Suppressor macrophage treated with lipopolysaccharide for 4 hours (primary cell): ENCODE data around the gene COMMD7.
"Not testable (repeated sequence)": the region's sequence is repeated elsewhere in the genome, so short reads cannot be mapped to it uniquely, and the experiment has no call there.

Experiments
- DNase-seq: peaks from one replicate; pipeline ENCODE4 v3.0.0-alpha.2; 2020

Gene COMMD7

DNA sequence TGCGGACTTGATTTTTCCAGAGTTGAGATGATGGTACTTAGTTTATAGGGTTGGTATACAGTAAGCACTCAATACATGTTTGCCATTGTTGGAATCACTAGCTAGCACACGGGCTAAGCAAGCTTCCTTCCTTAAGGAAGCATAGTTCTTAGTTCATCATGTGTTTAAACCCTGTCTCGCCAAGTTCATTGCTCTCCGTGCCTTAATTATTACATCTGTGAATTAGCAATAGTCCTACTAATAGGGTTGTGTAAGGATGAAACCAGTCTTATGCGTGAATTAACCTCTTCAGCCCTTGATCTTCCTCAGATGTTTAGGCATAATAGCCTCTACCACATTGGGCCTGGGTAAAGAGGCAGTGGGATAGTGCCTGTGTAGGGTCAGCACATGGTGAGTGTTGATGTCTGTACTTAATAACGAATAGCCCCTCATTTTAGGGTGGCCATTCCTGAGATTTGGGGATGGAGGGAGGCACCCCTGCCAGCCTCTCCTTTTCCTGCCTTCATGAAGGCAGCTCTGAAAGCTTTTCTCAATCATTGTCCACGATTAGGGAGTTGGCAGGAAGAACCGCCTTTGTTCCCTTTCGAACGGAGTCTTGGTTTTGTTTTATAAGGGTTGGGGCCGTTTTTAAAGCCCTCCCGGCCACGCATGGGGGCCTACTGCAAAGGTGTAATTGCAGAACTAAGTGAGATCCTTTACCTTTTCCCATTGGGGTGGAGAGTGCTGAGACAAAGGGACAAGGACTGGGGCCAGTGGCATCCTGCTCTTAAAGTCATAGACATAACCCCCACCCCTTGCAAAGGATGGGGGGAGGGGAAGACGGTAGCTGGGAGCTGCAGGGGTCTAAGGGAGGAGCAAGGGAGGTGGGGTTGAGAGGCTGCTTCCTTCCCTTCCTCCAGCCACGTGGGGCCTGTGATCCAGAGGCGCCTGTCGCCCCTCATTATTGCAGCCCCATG is 21.0 kb upstream of the COMMD7 start:
- no peak for DNase-seq

DNA sequence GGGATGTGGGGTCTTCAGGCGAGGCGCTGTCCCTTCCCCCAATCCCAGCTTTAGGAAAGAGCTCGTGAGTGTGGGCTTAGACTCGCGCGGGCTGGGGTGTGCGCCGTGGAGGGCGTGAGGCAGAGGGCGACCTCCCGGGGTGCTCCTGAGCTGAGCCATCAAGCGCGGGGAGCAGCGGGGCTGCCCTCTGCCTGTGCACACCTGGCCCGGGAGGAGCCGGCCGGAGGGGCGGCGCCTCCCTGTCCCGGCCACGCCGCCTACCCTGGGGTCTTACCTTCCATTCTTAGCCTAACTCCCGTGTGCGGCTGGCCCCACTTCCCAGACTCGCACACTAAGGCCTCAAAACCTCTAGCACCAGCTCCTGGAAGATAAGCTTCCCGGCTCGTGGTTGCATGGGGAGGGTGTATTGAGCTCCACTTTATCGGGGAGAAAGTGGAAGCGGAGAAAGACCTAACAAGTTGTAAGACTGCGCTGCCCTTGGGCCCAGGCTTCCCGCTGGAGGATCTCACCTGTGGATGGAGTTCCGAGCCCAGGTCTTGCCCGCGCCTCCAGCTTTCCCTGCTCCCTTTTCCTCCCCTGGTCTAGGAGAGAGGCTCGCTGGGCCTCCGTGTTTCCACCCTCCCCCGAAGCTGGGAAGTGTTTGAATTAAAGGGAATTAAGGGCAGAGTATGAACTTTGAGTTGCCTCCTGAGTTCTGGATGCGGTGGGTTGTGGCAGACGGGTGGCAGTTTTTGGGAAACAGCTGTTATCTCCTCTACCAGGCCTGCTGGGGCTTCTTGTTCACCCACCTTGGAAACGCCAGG is 20.1 kb upstream of the COMMD7 start:
- no peak for DNase-seq

DNA sequence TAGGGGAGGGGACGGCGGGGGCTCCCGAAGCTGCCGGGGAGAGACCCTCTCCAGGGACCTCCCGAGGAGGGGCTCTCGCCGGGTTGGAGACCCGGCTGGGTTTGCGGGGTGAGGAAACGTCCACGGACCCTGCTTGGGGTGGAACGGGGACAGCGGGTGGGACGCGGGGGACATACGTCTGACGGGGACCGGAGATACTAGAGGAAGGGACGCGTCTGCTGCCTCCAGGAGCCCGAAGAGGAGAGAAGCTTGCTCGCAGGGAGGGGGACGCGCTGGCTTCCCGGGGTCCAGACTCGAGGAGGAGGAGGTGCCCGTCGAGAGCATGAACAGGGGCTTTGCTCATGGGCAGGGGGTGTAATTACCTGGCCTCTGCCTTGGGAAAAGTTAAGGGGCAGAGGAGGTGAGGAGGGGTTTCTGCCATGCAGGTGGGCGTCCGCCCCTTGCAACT is 19.5 kb upstream of the COMMD7 start:
- DNase-seq = peak; percentile 21

DNA sequence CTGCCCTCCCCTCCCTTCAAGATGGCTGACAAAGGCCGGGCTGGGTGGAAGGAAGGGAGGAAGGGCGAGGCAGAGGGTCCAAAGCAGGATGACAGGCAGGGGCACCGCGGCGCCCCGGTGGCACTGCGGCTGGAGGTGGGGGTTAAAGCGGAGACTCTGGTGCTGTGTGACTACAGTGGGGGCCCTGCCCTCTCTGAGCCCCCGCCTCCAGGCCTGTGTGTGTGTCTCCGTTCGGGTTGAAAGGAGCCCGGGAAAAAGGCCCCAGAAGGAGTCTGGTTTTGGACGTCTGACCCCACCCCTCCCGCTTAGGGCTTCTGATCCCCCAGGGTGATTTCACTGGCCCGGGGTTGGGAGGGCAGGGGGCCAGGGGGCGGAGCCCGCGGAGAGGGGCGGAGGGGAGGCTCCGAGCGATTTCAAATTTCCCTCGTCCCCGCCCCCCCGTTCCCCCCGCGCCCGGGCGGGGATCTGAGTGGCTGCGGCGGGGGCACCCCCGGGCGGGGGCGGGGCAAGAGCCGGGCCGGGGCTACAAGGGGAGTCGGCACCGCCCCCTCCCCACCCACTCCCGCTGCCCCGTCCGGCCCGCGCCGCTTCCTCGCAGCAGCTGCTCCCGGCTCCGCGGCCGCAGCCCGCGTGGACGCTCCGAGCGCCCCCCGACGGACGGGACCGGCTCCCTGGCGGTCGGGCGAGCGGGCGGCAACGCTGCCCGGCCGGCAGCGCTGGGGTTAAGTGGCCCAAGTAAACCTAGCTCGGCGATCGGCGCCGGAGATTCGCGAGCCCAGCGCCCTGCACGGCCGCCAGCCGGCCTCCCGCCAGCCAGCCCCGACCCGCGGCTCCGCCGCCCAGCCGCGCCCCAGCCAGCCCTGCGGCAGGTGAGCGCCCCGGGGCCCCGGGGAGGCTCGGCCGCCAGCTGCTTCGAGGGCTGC is 18.8 kb upstream of the COMMD7 start, which contains the start of gene DNMT3B:
Gene DNMT3B, plus strand, starts transcription at position 555 of the 923 bp plus-strand sequence. CDS start 17,939 bp downstream, outside the sequence.
- DNase-seq = peak; percentile 83

DNA sequence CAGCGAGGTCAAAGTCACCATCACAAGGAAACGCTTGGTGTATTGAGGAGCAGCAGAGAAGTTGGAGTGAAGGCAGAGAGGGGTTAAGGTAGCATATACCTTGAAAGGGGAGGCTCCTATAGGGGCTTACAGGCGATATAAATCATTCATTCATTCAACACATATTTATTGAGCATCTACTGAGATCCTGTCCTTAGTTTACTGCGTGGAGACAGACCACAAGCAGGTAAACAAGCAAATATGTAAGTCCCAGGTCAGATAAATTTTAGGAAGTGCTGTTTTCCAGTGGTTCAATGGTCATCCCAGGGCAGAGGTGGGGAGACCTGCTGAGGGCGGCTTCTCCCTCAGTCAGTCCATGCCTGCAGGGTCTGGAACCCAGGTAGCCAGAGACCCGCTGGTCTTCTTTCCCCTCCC is 18.2 kb upstream of the COMMD7 start:
- no peak for DNase-seq

DNA sequence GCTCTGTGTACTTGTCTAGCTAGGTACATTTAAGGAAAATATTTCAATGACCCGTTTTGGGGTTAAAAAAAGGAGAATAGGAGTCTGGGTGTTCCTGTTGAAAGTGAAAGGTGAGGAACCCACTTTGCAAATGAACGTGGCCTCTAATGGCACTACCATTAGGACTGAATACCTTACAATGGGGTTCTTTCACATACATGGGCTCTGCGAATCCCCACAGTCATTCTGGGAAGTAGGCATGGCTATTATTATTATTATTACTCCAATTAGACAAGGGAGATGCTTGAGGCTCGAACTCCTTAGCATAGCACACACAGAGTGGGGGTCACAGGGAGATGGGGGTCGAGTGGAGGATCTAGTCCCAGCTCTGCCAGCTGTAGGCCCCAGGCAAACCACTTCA is 12.9 kb upstream of the COMMD7 start:
- DNase-seq = no peak

DNA sequence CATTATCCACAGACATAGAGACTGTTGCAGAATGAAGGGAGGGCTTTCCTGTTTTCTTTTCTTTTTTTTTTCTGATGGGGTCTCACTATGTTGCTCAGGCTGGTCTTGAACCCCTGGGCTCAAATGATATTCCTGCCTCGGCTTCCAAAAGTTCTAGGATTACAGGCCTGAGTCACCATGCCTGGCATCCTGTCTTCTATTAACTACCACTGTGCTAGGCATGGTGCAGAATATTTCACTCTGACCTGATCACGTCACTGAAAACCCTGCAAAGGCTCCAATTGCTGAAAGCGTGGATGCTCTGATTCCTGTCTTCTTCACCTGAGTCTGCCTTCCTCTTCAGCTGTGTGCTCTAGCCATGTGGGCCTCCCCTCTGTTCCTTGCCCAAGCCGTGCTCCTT is 10.5 kb upstream of the COMMD7 start:
- DNase-seq = no peak

DNA sequence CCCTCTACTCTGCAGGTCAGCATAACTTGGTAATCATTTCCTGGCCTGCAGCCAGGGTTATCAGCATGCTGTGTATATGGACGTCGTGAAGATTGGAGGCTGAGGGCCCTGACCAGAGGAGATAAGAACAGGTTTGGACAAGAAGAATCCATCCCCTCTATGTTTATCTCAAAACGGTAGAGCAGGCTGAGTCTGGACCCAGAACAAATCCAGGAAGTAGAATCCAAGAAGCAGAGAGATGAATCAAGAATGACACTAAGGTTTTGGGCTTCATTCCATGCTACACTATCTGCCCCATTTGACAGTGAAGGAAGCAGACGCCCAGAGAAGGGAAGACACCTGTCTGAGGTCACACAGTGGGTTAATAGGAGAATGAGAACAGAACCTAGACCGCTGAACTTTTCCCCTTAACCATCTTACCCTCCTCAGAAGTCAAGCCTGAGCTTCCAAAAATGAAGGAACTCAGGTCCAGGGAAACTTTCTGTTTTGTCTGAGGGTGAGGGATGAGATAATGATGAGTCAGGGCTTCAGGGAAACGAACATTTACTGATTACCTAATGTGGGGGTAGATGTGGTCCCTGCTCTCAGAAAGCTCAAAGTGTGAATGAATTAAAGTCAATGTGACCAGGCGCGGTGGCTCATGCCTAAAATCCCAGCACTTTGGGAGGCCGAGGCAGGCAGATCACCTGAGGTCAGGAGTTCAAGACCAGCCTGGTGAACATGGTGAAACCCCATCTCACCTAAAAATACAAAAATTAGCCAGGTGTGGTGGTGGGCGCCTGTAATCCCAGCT is 9.4 kb upstream of the COMMD7 start:
- peak; percentile 85 for DNase-seq

DNA sequence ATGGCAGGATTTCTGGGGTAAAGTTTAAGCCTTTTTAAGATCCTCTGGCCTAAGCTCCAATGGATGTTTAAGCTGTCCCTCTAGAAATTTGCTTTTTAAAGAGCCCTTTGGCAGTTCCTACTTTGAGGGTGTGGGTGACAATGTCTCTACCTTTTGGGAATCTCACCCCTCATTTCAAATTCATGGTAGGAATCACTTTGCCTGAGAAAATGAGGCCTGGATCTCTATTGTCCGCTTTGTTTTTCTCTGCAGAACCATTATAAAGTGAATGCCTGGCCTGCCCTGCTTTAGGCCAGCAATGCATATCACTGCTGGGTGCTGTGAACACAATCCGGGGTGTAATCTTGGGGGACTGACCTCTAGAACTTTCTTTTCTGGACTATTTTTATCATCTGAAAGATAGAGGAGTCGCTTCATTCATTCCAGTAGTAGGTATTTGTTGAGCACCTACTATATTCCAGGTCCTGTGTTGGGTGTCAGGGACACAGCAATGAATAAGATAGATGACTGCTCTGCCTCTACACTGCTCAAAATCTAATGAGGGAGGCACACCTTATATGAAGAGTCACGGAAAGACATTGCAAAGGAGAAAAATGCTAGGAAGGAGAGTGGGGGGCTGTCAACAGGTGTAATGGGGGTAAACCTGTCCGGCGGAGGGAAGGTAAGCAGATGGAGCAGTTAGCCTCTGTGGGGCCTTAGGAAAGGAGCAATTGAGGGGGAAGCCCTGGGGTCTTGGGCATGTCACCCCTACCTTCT is 8.6 kb upstream of the COMMD7 start:
- no peak for DNase-seq

DNA sequence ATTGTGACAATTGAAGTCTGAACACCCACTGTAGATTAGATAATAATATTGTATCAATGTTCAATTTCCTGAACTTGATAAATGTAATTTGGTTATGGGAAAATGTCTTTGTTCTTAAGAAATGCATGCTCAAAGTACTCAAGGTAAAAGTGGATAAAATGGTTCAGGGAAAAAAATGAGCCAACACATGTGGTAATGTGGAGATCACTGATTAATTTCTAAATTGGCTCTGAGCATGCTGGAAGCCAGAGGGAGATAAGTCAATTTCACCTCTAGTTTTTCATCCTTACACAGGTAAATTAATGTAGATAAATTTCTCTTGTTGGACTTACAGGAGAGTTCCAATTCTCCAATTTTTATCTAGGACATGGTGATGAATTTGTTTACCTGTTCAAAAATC is 8.0 kb upstream of the COMMD7 start:
- DNase-seq = no peak

DNA sequence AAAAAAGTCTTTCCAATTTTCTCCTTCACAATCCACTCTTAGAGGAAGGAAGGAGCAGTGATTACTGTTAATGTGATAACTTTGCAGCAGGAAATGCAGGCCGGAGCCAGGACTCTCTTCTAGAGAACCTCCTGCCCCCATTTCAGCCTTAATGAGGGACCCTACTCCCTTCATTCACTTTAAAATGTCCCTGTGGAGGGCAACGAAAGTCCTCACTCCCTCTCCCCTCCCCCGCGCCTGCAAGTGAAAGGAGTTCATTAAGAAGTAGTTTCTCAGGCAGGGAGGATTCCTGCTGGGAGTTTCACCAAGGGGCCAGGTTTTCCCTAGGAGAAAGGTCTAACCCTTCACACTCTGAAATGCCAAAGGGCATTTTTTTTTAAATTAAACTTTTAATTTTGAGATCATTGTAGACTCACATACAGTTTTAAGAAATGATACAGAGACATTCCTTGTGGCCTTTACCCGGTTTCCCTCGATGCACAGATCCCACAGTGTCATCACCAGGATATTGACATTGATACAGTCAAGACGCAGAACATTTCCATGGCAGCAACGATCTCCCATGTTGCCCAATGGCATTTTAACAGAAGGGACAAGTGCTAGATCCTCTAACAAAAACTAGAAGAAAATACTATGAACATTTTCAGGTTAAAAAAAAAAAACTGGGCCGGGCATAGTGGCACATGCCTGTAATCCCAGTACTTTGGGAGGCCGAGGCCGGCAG is 6.8 kb upstream of the COMMD7 start:
- DNase-seq = no peak

DNA sequence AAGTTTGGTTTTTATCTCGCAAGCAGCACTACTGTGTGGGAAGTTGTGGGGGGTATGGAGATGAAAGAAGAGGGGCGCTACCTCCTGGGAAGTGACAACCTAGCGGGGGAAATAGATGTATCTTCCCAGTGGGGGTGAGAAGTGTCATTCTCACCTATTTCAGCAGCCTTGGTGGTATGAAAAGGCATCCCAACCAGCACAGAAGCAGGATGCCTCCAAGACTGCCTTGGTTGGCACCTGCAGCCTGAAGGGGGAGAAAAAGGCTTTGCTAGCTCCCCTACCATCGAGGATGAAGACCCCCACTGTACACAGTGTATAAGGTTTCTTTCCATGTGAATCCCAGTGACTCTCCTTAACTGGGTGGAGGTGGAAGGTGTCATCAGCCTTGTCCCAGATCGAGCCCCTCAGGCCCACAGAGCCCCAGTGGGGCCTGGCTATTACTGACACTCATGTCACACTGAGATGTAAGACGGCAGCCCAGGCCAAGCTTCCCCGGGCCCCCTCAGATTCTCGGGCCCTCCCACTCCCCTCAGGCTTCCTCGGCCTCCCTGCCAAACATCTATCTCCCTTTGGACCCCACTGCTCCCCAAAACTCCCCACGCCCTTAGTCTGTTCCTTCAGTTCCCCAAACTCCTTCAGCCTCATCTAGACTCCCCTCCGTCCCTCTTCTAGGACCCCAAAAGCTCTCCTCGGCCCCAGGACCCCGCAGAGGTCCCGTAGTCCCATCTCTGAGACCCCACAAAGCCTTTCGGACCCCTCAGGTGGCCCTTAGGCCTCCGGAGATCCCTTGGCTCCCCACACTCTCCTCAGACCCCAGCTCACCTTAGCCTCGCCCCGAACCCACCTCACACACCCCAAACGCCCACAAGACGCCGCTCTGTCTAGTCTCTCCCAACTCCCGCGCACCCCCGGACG is 688 bp downstream of the COMMD7 start:
- DNase-seq = no peak

DNA sequence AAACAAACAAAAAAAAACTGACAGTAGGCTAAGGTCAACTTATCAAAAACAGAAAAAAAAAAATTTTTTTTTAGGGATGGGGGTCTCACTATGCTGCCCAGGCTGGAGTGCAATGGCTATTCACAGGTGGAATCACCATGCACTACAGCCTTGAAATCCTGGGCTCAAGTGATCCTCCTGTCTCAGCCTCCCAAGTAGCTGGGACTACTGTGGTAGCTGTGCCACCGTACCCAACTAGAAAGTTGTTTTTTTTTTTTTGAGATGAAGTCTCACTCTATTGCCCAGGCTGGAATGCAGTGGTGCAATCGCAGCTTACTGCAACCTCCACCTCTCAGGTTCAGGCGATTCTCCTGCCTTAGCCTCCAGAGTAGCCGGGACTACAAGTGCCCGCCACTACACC is 2.1 kb downstream of the COMMD7 start:
- DNase-seq = no peak

DNA sequence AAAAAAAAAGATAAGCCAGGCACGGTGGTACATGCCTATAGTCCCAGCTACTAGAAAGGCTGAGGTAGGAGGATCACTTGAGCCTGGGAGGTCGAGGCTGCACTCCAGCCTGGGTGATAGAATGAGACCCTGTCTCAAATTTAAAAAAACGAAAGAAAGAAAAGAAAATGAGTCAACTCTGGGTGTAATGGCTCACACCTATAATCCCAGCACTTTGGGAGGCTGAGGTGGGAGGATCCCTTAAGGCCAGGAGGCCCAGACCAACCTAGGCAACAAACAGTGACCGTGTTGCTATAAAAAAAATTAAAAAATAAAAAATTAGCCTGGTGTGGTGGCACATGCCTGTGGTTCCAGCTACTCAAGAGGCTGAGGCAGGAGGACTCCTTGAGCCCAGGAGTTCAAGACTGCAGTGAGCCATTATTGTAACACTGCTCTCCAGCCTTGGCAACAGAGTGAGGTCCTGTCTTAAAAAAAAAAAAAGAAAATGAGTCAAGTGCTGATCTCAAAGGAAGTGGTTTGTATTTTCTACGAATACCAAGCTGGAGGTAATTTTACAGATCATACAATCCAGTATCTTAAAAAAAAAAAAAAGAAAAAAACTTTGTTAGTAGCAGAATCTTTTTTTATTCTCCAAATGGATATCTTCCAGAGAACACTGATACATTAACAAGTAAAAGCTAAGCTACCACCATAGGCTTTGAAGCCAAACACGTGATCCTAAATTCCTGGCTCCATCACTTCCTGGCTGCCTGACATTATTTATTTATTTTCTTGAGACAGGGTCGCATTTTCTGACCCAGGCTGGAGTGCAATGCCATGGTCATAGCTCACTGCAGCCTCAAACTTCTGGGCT is 5.7 kb downstream of the COMMD7 start:
- no peak for DNase-seq

DNA sequence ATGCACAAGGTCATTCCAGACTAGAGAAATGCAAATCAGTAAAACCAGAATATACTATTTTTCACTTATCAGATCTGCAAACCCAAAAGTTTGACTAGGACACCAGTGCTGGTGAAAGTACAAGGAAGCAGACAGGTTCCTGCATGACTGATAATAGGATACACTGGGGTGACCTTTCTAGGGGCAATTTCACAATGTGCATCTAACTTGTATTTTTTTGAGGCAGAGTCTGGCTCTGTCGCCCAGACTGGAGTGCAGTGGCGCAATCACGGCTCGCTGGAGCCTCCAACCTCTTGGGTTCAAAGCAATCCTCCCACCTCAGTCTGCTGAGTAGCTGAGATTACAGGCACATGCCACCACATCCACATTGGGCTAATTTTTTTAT is 11.4 kb downstream of the COMMD7 start:
- peak; percentile 73 for DNase-seq

DNA sequence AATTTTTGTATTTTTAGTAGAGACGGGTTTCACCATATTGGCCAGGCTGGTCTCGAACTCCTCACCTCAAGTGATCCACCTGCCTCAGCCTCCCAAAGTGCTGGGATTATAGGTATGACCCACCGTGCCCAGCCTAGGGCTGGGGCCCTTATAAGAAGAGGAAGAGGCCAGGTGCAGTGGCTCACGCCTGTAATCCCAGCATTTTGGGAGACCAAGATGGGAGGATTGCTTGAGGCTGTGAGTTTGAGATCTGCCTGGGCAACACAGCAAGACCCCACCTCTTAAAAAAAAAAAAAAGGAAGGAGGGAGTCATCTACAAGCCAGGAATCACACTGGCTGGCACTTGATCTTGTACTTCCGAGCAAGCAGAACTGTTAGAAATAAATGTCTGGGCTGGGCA is 13.9 kb downstream of the COMMD7 start:
- not testable (repeated sequence) for DNase-seq

DNA sequence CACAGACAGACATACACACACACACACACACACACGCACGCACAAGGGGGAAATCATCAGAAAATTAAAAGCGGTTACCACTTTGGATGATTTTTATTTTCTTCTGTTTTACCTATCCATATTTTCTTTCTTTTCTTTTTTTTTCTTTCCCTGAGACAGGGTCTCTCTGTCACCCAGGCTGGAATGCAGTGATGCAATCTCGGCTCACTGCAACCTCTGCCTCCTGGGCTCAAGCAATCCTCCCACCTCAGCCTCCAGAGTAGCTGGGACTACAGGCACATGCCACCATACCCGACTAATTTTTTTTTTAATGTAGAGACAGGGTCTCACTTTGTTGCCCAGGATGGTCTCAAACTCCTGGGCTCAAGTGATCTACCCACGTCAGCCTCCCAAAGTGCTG is 14.8 kb downstream of the COMMD7 start:
- not testable (repeated sequence) for DNase-seq

DNA sequence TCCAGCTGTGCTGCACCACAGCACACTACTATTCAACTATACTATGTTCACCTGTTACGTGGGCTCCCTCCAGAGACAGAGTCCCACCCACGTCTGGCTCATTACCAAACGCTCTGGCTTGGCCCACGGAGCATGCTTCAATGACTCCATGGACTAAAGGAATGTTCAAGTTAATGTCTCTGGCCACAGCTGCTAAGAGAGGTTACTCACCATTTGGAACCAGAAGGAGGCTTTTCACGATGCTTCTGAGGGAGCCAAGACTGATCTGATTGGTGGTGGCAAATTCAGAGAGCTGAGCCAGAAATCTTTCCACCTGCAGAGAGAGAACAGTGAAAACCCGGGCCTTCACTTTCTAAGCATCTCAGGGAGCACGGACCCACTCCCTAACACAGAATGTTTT is 15.6 kb downstream of the COMMD7 start:
- no peak for DNase-seq
